Measurements from ENCODE around the gene FRMD8. TPM values are rescaled to one million over a fixed set of nuclear protein-coding genes. Genes with fewer than 3 reads are reported as not detected.

Gene FRMD8
- total RNA-seq, 4 donors from 2014 or later = 11.5 to 51.7 (median 20.1) TPM

DNA sequence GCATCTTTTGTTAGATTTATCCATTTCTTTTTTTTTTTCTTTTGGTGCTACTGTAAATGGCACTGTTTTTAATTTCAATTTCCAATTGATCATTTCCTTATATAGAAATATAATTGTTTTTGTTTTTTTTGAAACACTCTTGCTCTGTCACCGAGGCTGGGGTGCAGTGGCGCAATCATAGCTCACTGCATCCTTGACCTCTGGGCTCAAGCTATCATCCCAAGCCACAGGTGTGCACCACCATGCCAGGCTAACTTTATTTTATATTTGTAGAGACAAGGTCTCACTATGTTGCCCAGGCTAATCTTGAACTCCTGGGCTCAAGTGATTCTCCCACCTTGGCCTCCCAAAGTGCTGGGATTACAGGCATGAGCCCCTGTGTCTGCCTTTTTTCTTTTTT is 16.4 kb downstream of the FRMD8 start:
- peak overlapping the region in 1 of 4 donors; percentile 69 for H3K27ac ChIP-seq
- intact Hi-C loops (cut with DNase I; ENCODE audit: low total_unique reads) = no loop called here
- H3K4me3 ChIP-seq = no peak overlapping the region
- no peaks in the 10 kb centered on the region for H3K27me3 ChIP-seq
- no peaks in the 10 kb centered on the region for H3K4me1 ChIP-seq
- in situ Hi-C loops (cut with MboI; ENCODE audit: low sequenced_read_pairs in 4 of 4) = no loop called here
- ATAC-seq = no peak
- peaks cover 0 to 69% of the 10 kb centered on the region in 2 donors for H3K36me3 ChIP-seq
- H3K9me3 ChIP-seq = no peaks in the 10 kb centered on the region
- no peak for DNase-seq
- TF ChIP-seq POLR2A (IDR thresholded peaks at IDR 0.05) = no peak
- TF ChIP-seq, protein P1, sequence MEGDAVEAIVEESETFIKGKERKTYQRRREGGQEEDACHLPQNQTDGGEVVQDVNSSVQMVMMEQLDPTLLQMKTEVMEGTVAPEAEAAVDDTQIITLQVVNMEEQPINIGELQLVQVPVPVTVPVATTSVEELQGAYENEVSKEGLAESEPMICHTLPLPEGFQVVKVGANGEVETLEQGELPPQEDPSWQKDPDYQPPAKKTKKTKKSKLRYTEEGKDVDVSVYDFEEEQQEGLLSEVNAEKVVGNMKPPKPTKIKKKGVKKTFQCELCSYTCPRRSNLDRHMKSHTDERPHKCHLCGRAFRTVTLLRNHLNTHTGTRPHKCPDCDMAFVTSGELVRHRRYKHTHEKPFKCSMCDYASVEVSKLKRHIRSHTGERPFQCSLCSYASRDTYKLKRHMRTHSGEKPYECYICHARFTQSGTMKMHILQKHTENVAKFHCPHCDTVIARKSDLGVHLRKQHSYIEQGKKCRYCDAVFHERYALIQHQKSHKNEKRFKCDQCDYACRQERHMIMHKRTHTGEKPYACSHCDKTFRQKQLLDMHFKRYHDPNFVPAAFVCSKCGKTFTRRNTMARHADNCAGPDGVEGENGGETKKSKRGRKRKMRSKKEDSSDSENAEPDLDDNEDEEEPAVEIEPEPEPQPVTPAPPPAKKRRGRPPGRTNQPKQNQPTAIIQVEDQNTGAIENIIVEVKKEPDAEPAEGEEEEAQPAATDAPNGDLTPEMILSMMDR (IDR thresholded peaks at IDR 0.05 in 4 of 5, conservative IDR thresholded peaks at IDR 0.05 in 1 of 5) = no peak

DNA sequence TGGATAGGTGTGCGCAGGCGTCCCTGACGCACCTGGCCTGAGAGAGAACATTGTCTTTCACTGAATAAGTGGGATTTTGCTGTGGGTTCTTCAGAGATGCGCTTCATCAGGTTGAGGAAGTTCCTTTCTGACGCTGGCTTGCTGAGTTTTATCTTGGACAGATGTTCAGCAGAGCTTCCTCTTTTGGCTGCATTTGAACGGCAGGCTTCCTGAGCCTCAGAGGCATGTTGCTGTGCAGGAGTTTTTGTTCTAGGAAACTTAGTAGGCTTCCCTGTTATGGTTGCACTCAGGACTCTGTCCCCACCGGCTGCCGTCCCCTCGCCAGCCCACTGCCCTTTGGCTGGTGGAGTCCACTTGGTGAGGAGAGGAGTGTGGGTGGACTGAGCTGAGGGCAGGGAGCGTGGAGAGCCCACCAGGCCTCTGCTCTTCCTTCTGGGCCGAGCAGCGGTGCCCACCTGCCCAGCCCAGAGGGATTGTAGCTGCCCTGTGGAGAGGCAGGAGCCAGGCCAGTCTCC is 17.2 kb downstream of the FRMD8 start:
- H3K27ac ChIP-seq = peak overlapping the region in 3 of 4 donors; percentile 57 to 69 (median 61)
- intact Hi-C loops (cut with DNase I; ENCODE audit: low total_unique reads) = no loop called here
- peaks cover 0 to 69% of the 10 kb centered on the region in 2 donors for H3K36me3 ChIP-seq
- H3K4me1 ChIP-seq = no peaks in the 10 kb centered on the region
- in situ Hi-C loops (cut with MboI; ENCODE audit: low sequenced_read_pairs in 4 of 4) = no loop called here
- H3K27me3 ChIP-seq = no peaks in the 10 kb centered on the region
- no peaks in the 10 kb centered on the region for H3K9me3 ChIP-seq
- TF ChIP-seq, protein P1 (IDR thresholded peaks at IDR 0.05 in 4 of 5, conservative IDR thresholded peaks at IDR 0.05 in 1 of 5) = no peak
- no peak for TF ChIP-seq POLR2A (IDR thresholded peaks at IDR 0.05)
- DNase-seq (no peak), ATAC-seq (peak in 1 of 2 donors; percentile 53)
- H3K4me3 ChIP-seq = no peak overlapping the region

DNA sequence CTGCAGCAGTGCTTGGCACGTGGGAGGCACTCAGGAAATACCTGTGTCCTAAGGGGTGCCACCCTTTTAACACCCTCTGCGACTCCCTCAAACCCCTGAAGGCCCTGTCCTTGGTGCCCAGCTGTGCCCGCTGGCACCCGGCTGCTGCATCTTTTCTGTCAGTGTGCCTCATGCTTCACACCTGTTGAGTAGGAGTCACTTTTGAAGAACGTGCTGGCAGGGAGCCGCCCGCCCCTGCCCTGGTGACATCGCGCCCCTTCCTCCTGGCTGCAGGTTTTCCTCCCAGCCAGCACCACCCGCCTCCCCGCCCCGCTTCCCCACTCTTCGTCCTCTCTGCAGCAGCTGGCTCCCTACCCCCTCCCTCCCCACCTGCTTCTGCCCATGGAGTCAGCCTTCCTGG is 17.8 kb downstream of the FRMD8 start:
- TF ChIP-seq, protein P1 (IDR thresholded peaks at IDR 0.05 in 4 of 5, conservative IDR thresholded peaks at IDR 0.05 in 1 of 5) = no peak
- no peak for TF ChIP-seq POLR2A (IDR thresholded peaks at IDR 0.05)
- Histone ChIP-seq H3K36me3 (peaks cover 0 to 71% of the 10 kb centered on the region in 2 donors), H3K4me1 (no peaks in the 10 kb centered on the region), H3K4me3 (no peak overlapping the region), H3K27ac (peak overlapping the region in 3 of 4 donors; percentile 57 to 69 (median 61)), H3K27me3 (no peaks in the 10 kb centered on the region), H3K9me3 (no peaks in the 10 kb centered on the region)
- in situ Hi-C loops (cut with MboI; ENCODE audit: low sequenced_read_pairs in 4 of 4) (no loop called here), intact Hi-C loops (cut with DNase I; ENCODE audit: low total_unique reads) (no loop called here)
- DNase-seq (no peak), ATAC-seq (no peak)

DNA sequence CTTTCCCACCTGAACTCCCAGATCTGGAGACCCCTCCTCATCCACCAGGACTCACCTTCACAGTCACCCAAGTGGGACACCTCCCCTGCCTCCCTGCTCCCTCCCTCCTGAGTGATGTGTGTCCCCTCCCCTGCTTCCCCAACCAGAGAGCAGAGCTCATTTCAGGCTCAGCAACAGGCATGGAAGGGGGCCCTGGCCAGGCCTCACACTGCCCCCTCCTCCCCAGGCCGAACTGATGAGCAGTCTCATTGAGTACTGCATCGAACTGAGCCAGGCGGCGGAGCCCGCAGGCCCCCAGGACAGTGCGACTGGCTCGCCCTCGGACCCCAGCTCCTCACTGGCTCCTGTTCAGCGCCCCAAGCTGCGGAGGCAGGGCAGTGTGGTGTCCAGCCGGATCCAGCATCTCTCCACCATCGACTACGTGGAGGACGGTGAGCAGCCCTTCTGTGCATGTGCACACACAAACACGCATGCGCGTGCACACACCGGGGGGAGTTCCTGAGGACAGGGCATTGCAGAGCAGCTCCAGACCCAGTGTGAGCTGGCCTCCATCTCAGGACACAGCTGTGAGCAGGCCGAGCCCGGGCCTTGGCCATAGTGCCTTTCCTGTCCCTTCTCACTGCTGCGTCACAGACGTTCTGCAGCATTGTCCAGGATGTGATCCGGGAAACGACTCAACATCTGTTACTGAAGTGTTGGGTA is 18.4 kb downstream of the FRMD8 start:
- no peak for DNase-seq
- Histone ChIP-seq H3K9me3 (no peaks in the 10 kb centered on the region), H3K27me3 (no peaks in the 10 kb centered on the region), H3K27ac (peak overlapping the region in 3 of 4 donors; percentile 61 to 69 (median 62)), H3K36me3 (peaks cover 0 to 71% of the 10 kb centered on the region in 2 donors), H3K4me1 (no peaks in the 10 kb centered on the region), H3K4me3 (no peak overlapping the region)
- in situ Hi-C loops (cut with MboI; ENCODE audit: low sequenced_read_pairs in 4 of 4) (no loop called here), intact Hi-C loops (cut with DNase I; ENCODE audit: low total_unique reads) (no loop called here)
- peak in 1 of 2 donors; percentile 26 for TF ChIP-seq POLR2A (IDR thresholded peaks at IDR 0.05)
- TF ChIP-seq, protein P1 (IDR thresholded peaks at IDR 0.05 in 4 of 5, conservative IDR thresholded peaks at IDR 0.05 in 1 of 5) = no peak
- peak in 1 of 2 donors; percentile 37 for ATAC-seq

Data from gastrocnemius medialis (tissue), 4 donors.